GM12872 (cell line): ENCODE results near the gene DMBT1.

ENCODE experiments used
- CTCF ChIP-seq: IDR thresholded peaks from 3 replicates; pipeline ENCODE4 v1.5.1; 2011; ENCODE audit warnings: low read depth, mild to moderate bottlenecking, low read length, moderate library complexity; ENCODE audit not compliant: insufficient read depth

Gene DMBT1

GRCh38 chr10:122692744-122693143 is 132.2 kb downstream of the DMBT1 start:
- TF ChIP-seq CTCF: no peak
